SU-DHL-6 (cell line): ENCODE results near the gene GZMM.

ENCODE experiments used
- H2AFZ ChIP-seq: fragments of 200-600 bp; sonication (generic); 2 replicates; pipeline ENCODE4 v1.6.1; 2014; ENCODE audit warnings: low read depth, mild to moderate bottlenecking, moderate library complexity, mixed read lengths, antibody characterized with exemption, low read length; ENCODE audit not compliant: severe bottlenecking
- H3F3A ChIP-seq: fragments of 200-600 bp; shearing (Covaris generic); 2 replicates; pipeline ENCODE4 v1.6.0; 2016; ENCODE audit warnings: antibody characterized with exemption, mild to moderate bottlenecking; ENCODE audit not compliant: insufficient read depth
- H3K27ac ChIP-seq: fragments of 200-600 bp; sonication (generic); 2 replicates; pipeline ENCODE4 v1.5.1; 2016; ENCODE audit warnings: low read depth, mild to moderate bottlenecking, low read length, moderate library complexity, mixed read lengths
- H3K27me3 ChIP-seq: fragments of 200-600 bp; sonication (generic), shearing (Covaris generic); 2 replicates; pipeline ENCODE4 v1.6.0; 2014; ENCODE audit warnings: mild to moderate bottlenecking, low read length
- H3K36me3 ChIP-seq: fragments of 200-600 bp; sonication (generic); 2 replicates; pipeline ENCODE4 v1.6.1; 2014; ENCODE audit warnings: mild to moderate bottlenecking, low read length, mixed read lengths
- H3K4me2 ChIP-seq: fragments of 300-600, 200-600 bp; shearing (Covaris generic), sonication (generic); 2 replicates; pipeline ENCODE4 v1.6.0; 2014; ENCODE audit warnings: low read length, low read depth, mild to moderate bottlenecking; ENCODE audit not compliant: poor library complexity, severe bottlenecking
- H3K4me3 ChIP-seq: fragments of 200-600 bp; sonication (generic); 2 replicates; pipeline ENCODE4 v1.5.1; 2014; ENCODE audit warnings: antibody characterized with exemption, low read length, mild to moderate bottlenecking, mixed read lengths; ENCODE audit not compliant: insufficient read depth, poor library complexity, severe bottlenecking
- H3K79me2 ChIP-seq: fragments of 200-600 bp; sonication (generic); 2 replicates; pipeline ENCODE4 v1.6.1; 2014; ENCODE audit warnings: mild to moderate bottlenecking, low read length, moderate library complexity; ENCODE audit not compliant: insufficient read depth
- H3K9ac ChIP-seq: fragments of 200-600 bp; sonication (generic); 2 replicates; pipeline ENCODE4 v1.7.0; 2014; ENCODE audit warnings: mild to moderate bottlenecking, low read length
- H3K9me2 ChIP-seq: fragments of 200-600 bp; sonication (generic); replicated peaks from 2 replicates; pipeline ENCODE4 v1.6.1; 2014; ENCODE audit warnings: low read length; ENCODE audit not compliant: insufficient read depth
- H3K9me3 ChIP-seq: fragments of 200-600 bp; sonication (generic); 2 replicates; pipeline ENCODE4 v1.6.1; 2014; ENCODE audit warnings: low read length, mixed read lengths; ENCODE audit not compliant: insufficient read depth
- H4K20me1 ChIP-seq: fragments of 200-600 bp; sonication (generic); 2 replicates; pipeline ENCODE4 v1.6.1; 2014; ENCODE audit warnings: low read depth, mild to moderate bottlenecking, antibody characterized with exemption, low read length, moderate library complexity, mixed read lengths
- CTCF ChIP-seq: fragments of 200-600 bp; sonication (generic); IDR thresholded peaks from one replicate; pipeline ENCODE4 v1.5.1; 2017; ENCODE audit warnings: antibody characterized with exemption, mild to moderate bottlenecking, low read length, moderate library complexity; ENCODE audit not compliant: insufficient read depth, poor library complexity, severe bottlenecking
- EZH2phosphoT487 ChIP-seq: fragments of 200-600 bp; sonication (generic), shearing (Covaris generic); conservative IDR thresholded peaks from 2 replicates; pipeline ENCODE4 v1.6.1; 2018; ENCODE audit warnings: mild to moderate bottlenecking, antibody characterized with exemption, low read length, moderate library complexity, mixed read lengths

Gene GZMM

GRCh38 chr19:585551-586110, 41.8 kb downstream of the GZMM start:
- H3K27ac ChIP-seq = no peak overlapping the region
- H3K9me2 ChIP-seq = no peaks in the 10 kb centered on the region
- H3K9ac ChIP-seq = no peak overlapping the region

GRCh38 chr19:588093-588740, 44.4 kb downstream of the GZMM start:
- Histone ChIP-seq H3K27ac (no peak overlapping the region), H3K9me3 (no peaks in the 10 kb centered on the region), H3K79me2 (no peaks in the 10 kb centered on the region), H3K4me2 (no peak overlapping the region), H3K9ac (no peak overlapping the region), H3K4me3 (no peak overlapping the region), H2AFZ (no peak overlapping the region), H3K36me3 (no peaks in the 10 kb centered on the region), H4K20me1 (no peaks in the 10 kb centered on the region; the same call in 1 of the 2 replicates), H3K9me2 (no peaks in the 10 kb centered on the region), H3K27me3 (no peaks in the 10 kb centered on the region), H3F3A (no peaks in the 10 kb centered on the region)
- no peak for TF ChIP-seq CTCF
- no peak for TF ChIP-seq EZH2phosphoT487

More at GRCh38 chr19:585551-586110, 41.8 kb downstream of the GZMM start:
- H3K79me2 ChIP-seq = no peaks in the 10 kb centered on the region
- H2AFZ ChIP-seq = no peak overlapping the region
- TF ChIP-seq CTCF (no peak), EZH2phosphoT487 (no peak)
- no peaks in the 10 kb centered on the region for H3K9me3 ChIP-seq
- no peaks in the 10 kb centered on the region for H3K27me3 ChIP-seq
- H4K20me1 ChIP-seq = no peaks in the 10 kb centered on the region; the same call in 1 of the 2 replicates
- H3K4me2 ChIP-seq = no peak overlapping the region
- no peak overlapping the region for H3K4me3 ChIP-seq
- H3F3A ChIP-seq = no peaks in the 10 kb centered on the region
- H3K36me3 ChIP-seq = no peaks in the 10 kb centered on the region

DNA sequence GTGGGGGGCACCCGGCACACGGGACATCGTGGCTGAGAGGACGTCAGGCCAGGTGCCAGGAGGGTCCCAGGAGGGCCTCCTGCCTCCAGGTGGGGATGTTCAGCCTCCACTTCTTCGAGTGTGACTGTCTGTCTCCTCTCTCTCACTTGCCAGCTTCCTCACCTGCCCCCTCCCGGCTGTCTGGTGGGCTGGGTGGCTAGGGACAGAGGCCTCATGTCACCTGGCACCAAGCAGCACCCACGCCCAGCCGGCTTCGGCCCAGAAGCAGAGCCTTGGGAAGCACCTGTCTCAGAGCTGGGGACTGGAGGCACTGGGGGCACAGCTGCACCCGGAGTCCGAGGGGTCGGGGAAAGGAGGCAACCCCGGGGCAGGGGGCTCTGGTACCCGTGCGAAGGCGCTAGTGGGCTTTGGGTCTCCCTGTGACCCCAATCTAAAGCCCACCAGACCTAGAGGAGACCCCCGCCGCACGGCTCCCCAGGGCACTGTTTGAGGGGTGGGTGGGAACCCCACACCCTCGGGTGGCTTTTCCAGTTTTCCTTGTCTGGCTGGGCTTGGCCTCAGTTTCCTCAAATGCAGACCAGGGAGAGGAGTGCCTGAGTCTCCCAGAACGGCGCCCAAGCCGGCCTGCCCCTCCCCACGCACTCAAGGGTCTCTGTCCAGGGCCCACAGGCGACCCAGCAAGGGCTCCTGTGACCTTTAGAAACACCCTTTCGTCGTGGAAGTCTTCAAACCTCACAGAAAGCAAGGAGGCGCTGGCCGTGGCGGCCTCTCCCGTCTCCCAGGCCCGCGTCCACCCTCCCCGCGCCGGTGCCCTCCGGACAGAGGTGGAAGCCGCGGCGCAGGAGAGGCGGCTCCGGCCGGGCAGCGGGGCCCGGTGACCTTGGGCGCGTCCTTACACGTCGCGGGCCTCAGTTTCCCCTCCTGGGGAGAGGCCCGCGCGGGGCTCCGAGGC, 45.2 kb downstream of the GZMM start:
- TF ChIP-seq CTCF (no peak), EZH2phosphoT487 (no peak)
- Histone ChIP-seq H3K9ac (no peak overlapping the region), H3K9me2 (no peaks in the 10 kb centered on the region), H3K9me3 (no peaks in the 10 kb centered on the region), H3K4me2 (no peak overlapping the region), H3K79me2 (no peaks in the 10 kb centered on the region), H3F3A (no peaks in the 10 kb centered on the region), H4K20me1 (no peaks in the 10 kb centered on the region; the same call in 1 of the 2 replicates), H3K27me3 (no peaks in the 10 kb centered on the region), H3K27ac (no peak overlapping the region), H3K4me3 (no peak overlapping the region), H2AFZ (no peak overlapping the region), H3K36me3 (no peaks in the 10 kb centered on the region)
